GM19397 (cell line): ENCODE data around the gene BIN1.
A peak's percentile ranks its signal among the peaks of the same experiment; 100 is the strongest.

ENCODE experiments used
- ATAC-seq: cut with Tn5 transposase; IDR thresholded peaks from one replicate; pipeline ENCODE4 v1.9.1; 2021; ENCODE audit warnings: mild to moderate bottlenecking, moderate library complexity; ENCODE audit not compliant: unreplicated experiment

BIN1 gene

DNA sequence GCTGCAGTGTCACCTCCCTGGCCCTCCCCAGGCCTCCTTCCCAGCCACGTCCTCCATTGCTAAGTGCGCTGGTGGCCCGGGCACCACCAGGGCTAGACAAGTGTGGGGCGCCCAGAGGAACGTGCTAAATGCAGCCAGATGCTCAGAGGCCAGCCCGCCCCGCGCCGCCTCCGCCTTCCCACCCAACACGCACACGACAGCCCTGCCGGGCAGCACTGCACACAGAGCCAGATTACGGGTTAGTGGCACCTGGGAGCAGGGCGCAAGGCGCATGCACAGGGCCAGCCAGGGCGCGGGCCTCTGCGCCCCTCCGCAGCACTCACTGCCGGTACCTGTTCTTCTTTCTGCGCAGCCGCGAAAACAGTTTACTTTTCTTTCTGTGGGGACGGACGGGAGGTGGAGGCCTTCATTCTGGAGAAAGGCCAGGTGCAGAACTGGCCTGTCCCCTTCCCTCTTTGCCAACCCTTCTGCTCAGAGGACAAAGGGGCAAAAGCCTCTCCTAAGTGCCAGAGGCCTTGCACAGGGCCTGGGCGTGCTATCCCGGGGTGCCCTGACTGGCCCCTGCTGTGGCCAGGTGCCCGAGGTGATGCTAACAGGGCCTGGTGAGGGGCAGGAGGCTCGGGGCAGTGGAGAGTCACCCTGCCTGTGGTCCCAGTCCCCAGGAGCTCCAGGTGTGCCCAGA, 46.5 kb downstream of the BIN1 start:
- ATAC-seq = no peak

DNA sequence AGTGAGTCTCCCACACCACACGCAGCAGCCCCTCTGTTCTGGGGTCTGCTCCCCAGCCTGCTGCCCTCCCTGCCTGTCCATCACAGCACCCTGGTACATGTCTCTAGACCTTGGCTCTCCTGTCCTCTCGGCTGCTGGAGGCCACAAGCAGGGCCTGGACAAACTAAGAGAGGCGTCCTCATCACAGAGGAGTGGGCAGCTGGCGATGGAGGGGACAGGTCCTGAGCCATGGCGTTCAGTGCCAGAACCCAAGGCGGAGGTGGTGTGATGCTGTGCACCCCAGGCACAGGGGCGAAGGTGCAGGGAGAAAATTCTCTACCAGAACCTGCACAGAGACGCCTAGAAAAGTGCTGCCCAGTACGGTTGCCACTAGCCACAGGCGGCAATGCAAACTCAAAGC, 47.4 kb downstream of the BIN1 start:
- no peak for ATAC-seq

DNA sequence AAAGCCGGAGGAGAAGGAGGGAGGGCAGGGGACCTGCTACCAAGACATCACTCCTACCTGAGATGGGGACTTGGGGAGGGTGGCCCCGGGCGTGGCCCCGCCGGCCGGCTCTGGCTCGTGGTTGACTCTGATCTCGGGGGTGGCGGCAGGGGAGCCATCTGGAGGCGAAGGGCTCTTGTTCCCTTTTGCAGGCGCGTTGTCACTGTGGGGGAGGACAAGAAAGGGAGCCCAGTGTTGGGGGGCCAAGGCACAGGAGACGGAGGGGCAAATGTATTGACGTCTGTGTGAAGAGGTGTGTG, 48.1 kb downstream of the BIN1 start:
- ATAC-seq = no peak

DNA sequence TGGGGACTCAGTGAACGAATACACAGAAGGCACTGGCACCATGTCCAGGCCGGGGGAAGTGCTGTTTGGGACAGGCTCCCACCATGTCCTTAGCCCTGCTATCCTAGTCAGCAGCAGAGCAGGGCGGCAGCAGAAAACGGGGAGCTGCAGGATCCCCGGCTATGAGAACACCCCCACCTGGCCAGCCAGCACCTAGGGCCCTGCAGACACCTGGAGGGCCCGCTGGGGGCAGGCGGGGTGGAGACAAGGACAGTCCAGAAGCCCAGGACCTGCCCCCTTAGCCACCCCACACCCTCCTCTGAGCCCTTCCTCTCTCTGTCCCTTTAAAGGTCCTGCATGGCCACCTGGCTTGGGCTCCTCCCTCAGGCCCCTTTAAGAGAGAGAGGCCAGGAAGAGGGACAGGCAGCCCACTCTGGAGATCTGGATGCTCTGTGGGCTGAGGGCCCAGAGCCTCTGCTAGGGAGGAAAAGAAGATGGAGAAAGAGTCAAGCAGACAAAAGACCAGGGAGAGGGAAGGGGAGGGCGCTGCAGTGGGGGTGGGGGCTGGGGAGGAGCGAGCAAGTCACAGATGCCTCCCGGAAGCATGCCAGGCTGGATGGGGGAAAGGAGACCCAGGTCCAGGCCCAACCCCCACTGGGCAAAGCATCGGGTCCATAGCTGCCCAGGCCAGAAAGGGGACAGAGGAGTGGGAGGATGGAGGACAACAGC, 48.6 kb downstream of the BIN1 start:
- ATAC-seq = no peak

DNA sequence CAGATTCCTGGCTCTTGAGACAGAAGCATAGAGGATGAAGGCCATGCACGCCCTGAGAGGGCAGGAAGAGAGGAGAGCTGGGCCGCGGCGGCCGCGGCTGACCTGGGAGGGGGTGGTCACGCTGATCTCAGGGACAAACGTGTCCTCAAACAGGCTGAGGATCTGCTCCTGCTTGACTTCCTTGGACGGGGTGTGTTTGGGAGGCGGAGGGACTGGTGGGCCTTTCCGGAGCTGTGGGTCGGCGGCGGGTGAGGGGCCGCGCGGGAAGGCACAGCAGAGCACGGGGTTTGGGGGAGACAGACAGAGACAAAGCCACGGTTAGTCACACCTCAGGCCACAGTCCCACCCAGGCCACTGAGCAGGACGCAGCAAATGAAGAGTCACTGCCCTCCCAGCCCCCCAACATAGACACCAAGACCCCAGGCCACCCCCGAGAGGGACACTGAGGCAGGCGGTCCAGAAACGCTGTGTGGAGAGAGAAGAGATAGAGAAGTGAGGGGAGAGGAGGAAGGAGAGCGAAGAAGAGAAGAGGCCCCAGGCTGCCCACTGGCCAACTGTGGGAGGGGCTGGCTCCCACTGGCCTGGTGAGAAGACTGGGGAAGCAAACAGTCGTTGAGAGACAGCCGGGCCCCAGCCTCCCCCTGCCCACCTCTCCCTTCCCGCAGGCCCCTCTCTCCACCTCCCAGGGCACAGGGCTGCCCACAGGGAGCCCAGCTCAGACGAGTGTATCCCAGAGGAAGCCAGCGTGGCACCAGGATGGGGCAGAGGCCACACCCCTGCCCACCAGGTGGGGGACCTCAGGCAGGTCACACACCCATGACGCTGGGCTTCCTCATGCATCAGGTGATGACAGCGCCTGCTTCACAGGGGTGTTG, 49.3 kb downstream of the BIN1 start:
- no peak for ATAC-seq

DNA sequence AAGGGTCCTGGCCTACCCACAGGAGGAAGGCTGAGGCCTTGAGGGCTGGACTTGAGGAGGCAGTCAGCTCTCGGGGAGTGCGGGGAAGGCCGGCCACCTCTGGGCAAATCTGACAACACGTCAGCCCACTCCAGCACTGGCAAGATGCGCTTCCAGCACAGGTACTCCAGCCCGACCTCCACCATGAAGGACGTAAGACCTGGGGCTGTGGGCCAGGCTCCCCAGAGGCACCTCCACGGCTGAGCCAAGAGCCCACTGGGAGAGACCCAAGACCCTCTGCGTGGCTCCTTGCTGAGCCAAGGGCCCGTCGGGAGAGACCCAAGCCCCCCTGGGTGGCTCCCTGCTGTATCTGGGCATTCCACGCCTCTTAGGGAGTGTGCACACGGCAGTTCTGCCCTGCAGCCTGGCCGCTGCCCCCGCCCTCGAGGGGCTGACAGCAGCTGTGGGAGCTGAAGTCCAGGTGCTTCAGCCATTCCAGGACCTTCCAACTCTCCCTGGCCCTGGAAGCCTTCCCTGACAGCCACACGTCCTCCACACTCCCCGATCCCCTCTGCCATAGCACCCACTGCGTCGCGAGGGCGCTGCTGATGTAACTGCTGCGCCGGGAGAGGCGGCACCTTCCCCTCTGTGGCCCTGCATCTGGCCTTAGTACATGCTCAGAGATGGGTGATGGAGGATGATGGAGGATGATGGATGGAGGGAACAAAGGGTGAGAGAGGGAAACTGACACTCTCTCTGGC, 50.2 kb downstream of the BIN1 start:
- ATAC-seq = no peak

DNA sequence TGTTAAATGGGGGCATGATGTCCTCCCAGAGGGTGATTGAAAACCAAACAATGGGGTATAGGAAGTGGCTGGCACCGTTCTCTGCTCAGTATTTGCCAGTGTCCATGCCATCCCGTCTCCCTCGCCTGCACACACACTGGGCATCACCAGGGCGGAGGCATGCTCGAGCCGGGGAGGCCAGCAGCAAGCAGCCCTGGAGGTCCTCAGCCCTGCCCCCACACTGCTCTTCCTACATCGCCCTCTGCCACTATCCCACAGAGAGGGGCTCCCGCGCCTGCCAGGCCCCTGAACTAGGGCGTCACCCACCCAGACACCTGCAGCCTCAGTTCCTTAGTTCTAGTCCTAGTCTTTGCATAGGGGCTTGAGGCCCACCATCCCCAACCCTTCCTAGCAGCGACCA, 50.9 kb downstream of the BIN1 start:
- ATAC-seq = no peak

DNA sequence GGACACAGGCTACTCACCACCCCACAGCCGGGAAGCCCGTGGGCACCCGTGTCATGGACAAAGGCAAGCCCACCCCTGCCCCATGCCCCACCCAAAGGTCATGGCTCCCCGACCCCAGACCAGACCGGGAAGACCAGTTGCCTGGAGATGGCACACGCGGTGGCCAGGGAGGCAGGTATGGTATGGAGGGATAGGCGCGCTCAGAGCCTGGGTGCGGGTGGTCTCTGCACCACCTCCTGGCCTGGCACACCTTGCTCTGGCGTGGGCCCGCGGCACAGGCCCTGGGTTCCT, 51.2 kb downstream of the BIN1 start:
- no peak for ATAC-seq

DNA sequence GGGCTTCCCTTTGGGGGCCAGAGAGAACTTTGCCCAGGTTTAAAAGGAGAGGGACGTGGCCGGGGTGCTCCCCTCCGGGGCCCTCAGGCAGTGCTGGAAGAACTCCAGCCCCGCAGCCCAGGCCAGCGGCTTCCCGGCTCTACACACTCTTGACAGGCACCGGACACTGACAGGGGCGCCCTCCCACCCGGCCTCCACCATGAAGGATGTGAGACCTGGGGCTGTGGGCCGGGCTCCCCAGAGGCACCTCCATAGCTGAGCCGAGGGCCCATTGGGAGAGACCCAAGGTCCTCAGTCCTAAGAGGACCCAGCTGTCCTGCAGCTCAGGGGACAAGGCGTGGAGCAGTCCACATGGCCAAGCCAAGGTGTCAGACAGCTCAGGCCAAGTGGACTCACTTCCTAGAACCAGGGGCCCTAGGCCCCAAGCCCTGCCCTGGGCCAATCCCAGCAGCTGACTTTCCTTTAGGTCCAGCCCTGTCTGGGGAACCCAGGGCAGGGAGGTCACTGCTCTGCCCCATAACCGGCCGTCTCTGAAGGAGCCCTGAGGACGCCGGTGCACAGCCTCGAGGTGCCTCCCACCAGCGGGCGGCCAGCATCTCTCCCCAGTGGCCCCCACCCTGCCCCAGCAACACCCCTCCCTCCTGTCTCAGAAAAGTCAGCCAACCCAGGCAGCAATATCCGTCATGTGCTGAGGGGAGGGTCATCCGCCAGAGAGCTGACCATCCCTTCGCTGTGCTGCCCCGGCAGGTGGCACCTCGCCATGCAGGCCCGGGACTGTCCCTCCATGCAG, 51.8 kb downstream of the BIN1 start:
- ATAC-seq = no peak

DNA sequence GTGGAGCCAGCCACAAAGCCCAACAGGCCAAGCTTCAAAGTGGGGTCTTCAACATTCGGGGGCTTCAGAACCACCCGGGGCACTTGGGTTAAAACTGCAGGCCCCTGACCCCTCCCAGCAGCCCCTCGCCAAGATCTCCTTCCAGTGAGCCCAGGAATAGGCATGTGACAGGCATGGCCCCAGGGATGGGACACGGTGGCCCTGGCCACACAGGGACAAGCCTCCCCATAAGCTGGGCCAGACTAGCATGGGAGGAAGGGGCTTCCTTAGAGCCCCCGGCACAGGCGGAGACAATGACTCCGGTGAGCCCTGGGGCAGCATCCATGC, 52.4 kb downstream of the BIN1 start:
- ATAC-seq = no peak

DNA sequence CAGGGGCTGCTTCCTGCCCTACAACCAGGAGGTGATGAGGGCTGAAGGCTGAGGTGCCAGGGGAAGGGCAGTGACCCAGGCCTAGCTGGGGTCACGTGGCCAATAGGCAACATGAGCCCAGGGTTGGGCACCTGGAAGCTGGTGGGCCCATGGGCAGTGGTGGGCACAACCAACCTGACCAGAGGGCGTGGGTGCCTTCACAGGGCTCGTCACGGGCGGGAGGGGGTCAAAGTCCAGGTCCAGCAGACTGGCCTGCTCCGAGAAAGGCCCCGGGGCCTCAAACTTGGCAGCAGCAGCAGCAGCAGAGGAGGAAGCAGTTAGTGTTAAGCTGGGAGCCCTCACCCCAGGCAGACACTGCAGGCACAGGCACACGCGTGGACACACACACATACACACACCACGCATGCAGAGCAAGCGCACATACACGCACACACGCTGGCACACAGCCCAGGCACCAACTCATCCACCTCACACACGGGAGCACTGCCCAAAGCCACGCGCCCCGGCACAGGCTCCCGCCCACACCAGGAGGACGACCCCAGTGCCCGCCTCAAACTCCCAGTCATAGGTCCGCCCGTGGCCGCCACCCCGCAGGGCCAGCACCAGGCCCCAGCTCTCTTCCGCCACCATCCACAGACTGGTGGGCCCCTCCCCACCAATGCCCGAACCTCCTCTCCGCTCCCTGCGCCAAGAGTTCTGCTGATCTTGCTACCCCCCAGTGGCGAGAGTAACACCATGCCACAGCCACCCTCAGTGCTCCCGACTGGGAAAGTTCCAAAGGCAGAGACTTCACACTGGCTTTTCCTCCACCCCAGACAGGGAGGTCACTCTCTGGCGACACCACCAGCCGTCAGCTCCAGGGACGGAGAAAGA, 53.0 kb downstream of the BIN1 start:
- no peak for ATAC-seq

DNA sequence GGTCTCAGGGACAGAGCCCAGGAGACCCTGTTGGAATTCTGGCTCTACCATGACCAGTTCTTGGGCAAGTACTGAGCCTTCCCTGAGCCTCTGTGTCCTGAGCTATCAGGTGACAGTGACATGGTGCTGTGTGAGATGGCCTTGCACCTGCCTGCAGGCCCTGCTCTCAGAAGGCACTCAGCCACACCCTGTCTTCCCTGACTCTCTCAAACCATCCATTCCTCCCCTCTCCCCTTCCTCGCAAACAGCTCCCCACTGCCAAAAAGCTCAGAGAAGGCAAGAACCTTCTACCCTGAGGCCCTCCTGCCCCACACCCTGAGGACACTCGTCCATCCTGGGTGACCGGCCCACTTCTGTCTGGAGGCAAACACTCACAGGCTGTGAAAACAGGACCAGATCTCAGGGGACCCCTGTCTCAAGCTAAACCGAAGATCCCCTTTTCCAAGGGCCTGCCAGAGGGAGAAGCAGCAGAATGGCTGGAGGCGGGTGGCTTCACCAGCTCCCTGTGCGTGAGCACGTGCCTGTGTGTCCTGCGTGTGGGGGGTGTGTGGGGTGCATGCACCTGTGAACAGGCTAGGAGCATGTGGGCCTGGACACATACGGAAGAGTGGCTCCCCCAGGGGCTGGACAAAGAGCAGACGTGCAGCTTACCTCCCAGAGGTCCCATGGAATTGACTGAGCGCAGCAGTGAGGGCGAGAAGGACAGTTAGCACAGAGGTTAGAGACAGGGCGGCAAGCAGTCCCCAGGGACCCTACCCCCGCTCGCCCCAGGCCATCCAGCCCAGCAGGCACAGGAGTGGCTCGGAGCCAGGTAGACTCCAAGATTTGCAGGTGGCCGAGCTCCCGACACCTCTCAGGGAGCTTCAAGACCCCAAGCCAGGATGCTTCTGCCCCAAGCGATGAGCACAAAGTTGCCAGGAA, 53.9 kb downstream of the BIN1 start:
- no peak for ATAC-seq

DNA sequence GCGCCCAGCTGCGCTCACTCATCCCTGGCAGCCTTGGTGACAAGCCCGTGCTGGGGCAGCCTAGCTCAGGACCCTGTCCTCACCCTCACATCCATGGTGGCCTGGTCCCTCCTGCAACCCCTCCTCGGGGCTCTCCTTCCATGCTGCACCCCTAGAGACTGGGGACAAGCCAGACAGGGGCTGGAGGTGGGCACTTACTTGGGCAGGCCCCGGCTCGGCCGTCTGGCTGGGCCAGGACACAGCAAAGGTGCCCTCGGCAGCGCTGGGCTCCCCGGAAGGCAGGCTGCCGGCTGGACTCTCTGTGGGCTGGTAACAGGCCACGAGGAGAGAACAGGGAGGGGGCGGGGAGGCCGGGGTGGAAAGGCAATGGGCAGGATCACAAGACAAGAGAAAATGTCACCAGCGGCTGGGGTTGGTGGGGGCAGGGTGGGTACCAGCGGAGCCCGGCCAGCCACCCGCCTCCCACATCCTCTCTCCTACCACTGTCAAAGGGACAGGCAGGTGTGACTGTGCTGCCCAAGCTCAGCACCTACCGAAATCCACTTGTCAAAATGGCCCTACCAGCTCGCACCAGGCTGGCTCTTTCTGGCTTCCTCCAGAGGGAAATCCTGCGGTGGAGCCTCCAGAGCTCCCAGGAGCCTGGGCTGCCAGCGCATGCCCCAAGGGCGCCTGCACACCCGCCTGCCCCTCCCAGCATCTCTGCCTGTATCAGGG, 54.7 kb downstream of the BIN1 start:
- ATAC-seq = no peak

DNA sequence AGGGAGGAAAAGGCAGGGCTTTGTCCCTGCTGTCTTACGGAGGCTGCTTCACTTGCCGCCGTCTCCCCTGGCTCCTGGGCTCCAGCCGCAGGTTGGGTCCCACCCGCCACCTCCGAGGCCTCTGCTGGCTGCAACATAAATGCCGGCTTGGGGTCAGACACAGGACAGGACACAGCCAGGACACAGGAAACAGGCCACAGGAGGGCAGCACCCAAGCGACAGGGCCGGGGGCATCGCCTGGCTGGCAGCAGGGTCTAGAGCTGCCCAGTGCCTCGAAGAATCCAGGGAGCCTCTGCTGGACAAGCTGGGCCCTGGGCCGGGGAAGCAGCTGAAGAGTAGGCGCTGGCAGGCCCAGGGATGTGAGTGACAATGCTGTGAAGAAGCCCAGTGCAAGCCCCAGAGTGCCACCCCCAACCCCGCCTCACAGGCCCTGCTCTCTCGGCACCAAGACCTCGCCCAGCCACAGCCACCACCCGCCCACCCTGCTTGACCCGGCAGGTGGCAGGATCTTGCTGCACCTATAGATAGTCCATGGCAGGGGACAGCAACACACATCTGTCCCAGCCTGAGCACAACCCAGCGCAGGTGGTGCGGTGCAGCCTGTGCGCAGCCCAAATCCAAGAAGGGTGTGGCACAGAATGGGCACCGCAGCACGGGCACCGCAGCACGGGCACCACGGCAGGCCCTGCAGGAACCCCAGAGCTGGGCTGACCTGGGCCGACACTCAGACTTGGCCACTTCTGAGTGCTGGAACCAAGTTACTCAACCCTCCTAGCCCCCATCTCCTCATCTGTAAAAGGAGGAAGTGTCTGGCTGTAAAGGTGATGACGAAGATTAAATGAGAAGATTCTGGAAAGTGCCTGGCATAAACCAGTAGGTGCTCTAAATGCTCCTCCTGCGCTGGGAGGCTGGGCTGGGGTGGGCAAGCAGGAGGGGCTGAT, 55.6 kb downstream of the BIN1 start:
- no peak for ATAC-seq

DNA sequence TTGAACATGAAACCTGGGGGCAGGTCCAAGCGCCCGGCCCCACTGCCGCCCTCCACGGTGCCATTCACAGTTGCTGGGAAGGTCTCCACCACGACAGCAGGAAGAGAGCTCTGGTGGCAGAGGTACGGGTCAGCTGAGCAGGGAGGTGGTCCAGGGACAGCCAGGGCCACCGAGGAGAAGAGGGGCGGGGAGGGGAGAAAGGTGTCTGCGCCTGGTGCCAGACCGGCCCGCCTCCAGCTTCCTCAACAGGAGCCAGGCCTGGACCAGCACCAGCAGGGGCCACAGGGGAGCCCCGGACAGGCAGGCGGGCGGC, 56.2 kb downstream of the BIN1 start:
- no peak for ATAC-seq

DNA sequence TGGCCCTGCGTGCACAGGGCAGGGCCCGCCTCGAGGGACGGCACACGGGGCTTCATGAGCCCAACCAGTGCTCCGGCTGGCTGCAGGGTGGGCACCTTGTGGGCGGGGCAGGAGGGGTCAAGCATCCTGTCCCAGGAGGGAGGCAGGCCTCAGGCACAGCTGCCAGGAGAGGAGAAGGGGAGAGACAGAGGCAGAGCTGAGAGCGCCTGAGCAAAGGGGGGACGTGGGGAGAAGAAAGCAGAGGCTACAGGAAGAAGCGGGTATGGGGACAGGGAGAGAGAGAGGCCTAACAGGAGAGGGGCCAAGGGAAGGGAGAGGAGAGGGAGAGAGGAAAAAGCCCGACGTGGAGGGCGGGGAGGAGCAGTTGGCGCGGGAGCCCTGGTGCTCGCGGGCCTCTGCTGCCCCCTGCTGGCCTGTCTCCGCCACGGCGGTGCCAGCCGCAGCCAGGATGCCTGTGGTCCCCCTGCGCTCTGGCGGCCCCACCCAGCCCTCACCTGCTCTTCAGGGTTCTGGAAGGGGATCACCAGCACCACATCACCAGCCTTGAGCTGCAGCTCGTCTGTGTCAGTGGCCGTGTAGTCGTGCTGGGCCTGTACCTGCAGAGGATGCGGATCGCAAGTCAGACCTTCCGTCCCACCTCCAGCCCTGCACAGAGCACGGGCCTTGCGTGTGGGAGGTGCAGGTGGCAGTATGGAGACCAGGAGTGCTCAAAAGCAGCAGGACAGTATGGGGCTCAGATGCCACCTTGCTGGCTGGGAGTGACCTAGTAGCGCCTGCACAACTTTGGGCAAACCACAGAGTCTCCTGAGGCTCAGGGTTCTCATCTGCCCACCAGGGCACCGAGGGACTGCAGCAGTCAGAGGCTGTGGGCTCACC, 56.8 kb downstream of the BIN1 start:
- peak; percentile 67 for ATAC-seq
